ENCODE measurements around the gene CDH5.
A peak's percentile ranks its signal among the peaks of the same experiment; 100 is the strongest.

The CDH5 gene

DNA sequence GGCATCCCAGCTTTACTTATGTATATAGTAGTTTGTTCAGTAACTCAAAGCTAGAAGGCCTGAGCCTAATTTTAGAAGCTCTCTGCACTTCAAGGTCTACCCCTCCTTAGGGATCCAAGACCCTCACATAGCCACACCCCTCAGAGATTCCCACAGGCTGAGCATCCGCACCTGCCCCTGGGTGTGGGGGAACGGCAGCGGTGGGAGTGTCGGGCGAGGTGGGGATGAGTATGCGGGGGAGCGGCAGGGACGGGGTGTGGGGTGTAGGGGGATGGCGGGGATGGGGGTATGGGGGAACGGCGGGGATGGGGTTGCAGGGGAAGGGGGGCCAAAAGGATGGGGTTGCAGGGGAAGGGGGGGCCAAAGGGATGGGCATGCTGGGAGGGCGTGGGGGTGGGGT is 35.7 kb downstream of the CDH5 start:
- Histone ChIP-seq H3K4me1 (ENCODE audit: insufficient read depth, low read length) (peaks cover 8% of the 10 kb centered on the region; the same call in 1 of the 2 replicates), H3K9me3 (ENCODE audit: control insufficient read depth, insufficient read depth, low read length) (peaks cover 6% of the 10 kb centered on the region; the same call in 1 of the 2 replicates), H3K36me3 (ENCODE audit: insufficient read depth, low read length) (no peaks in the 10 kb centered on the region), H3K9ac (ENCODE audit: low read depth, low read length) (no peak overlapping the region)

DNA sequence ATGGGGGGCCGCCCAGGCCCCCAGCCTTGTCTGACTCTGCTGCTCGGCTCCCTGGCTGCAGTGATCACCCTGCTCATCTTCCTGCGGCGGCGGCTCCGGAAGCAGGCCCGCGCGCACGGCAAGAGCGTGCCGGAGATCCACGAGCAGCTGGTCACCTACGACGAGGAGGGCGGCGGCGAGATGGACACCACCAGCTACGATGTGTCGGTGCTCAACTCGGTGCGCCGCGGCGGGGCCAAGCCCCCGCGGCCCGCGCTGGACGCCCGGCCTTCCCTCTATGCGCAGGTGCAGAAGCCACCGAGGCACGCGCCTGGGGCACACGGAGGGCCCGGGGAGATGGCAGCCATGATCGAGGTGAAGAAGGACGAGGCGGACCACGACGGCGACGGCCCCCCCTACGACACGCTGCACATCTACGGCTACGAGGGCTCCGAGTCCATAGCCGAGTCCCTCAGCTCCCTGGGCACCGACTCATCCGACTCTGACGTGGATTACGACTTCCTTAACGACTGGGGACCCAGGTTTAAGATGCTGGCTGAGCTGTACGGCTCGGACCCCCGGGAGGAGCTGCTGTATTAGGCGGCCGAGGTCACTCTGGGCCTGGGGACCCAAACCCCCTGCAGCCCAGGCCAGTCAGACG is 36.2 kb downstream of the CDH5 start:
- H3K9ac ChIP-seq (ENCODE audit: low read depth, low read length), result no peak overlapping the region

DNA sequence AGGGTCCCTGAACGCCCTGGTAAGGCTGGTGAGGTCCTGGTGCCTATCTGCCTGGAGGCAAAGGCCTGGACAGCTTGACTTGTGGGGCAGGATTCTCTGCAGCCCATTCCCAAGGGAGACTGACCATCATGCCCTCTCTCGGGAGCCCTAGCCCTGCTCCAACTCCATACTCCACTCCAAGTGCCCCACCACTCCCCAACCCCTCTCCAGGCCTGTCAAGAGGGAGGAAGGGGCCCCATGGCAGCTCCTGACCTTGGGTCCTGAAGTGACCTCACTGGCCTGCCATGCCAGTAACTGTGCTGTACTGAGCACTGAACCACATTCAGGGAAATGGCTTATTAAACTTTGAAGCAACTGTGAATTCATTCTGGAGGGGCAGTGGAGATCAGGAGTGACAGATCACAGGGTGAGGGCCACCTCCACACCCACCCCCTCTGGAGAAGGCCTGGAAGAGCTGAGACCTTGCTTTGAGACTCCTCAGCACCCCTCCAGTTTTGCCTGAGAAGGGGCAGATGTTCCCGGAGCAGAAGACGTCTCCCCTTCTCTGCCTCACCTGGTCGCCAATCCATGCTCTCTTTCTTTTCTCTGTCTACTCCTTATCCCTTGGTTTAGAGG is 37.1 kb downstream of the CDH5 start:
- peaks cover 6% of the 10 kb centered on the region; the same call in 1 of the 2 replicates for H3K9me3 ChIP-seq (ENCODE audit: control insufficient read depth, insufficient read depth, low read length)
- no peak overlapping the region for H3K9ac ChIP-seq (ENCODE audit: low read depth, low read length)
- no peaks in the 10 kb centered on the region for H3K36me3 ChIP-seq (ENCODE audit: insufficient read depth, low read length)
- H3K4me1 ChIP-seq (ENCODE audit: insufficient read depth, low read length), result peaks cover 16% of the 10 kb centered on the region

More for the DNA sequence above, 36.2 kb downstream of the CDH5 start:
- H3K36me3 ChIP-seq (ENCODE audit: insufficient read depth, low read length), result no peaks in the 10 kb centered on the region
- H3K9me3 ChIP-seq (ENCODE audit: control insufficient read depth, insufficient read depth, low read length), result peaks cover 6% of the 10 kb centered on the region; the same call in 1 of the 2 replicates
- peaks cover 8% of the 10 kb centered on the region; the same call in 1 of the 2 replicates for H3K4me1 ChIP-seq (ENCODE audit: insufficient read depth, low read length)

- peaks cover 14% of the 10 kb centered on the region for H3K4me1 ChIP-seq (ENCODE audit: insufficient read depth, low read length)
- no peaks in the 10 kb centered on the region for H3K36me3 ChIP-seq (ENCODE audit: insufficient read depth, low read length)
- peaks cover 6% of the 10 kb centered on the region; the same call in 1 of the 2 replicates for H3K9me3 ChIP-seq (ENCODE audit: control insufficient read depth, insufficient read depth, low read length)
- H3K9ac ChIP-seq (ENCODE audit: low read depth, low read length), result no peak overlapping the region
Measured at GRCh38 chr16:66405057-66405783, 38.7 kb downstream of the CDH5 start.

GRCh38 chr16:66406534-66407221 is 40.2 kb downstream of the CDH5 start:
- Histone ChIP-seq H3K4me1 (ENCODE audit: insufficient read depth, low read length) (peaks cover 9% of the 10 kb centered on the region), H3K9ac (ENCODE audit: low read depth, low read length) (peak overlapping the region; percentile 51; the same call in 1 of the 2 replicates), H3K9me3 (ENCODE audit: control insufficient read depth, insufficient read depth, low read length) (peaks cover 6% of the 10 kb centered on the region; the same call in 1 of the 2 replicates), H3K36me3 (ENCODE audit: insufficient read depth, low read length) (no peaks in the 10 kb centered on the region)

DNA sequence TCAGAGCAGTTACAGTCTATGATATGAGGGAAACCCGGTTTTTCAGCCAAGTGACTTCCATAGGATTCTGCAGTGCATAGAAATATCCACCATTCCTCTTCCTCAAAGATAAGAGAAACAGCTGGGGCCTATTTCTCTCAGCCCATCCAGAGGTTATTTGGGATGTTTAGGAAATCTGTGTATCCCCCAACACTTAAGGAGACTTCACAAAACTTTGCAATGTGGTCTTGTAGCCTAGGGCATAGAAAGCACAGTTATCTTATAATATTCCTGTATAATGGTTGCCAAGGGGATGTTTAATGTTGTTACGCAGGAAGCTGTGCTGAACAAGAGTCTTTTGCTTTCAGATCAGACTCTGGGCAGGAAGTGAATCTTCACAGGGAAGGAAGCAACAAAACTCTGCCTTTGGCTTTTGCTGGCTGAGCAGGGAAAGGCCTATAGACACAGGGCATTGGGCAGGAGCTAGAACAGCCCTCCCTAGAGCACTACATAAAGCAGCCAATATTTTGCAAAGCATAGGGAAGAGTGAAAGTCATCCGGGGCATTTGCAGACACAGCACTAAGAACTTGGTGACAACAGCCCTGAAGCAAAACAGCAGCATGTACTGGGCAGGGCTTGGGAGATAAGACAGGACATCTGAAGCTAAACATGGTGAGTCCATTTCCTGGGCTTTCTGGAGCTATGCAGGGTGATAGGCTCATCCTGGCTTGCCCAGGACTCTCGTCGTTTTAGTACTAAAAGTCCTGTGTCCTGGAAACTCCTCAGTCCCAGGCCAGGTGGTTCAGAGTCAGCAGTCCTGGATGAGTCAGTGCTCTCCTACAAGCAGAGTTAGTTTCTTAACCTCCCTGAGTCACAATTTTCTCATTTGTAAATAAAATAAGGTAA is 41.9 kb downstream of the CDH5 start:
- H3K9me3 ChIP-seq (ENCODE audit: control insufficient read depth, insufficient read depth, low read length), result peaks cover 6% of the 10 kb centered on the region; the same call in 1 of the 2 replicates
- peaks cover 9% of the 10 kb centered on the region for H3K4me1 ChIP-seq (ENCODE audit: insufficient read depth, low read length)
- no peaks in the 10 kb centered on the region for H3K36me3 ChIP-seq (ENCODE audit: insufficient read depth, low read length)
- H3K9ac ChIP-seq (ENCODE audit: low read depth, low read length), result no peak overlapping the region

DNA sequence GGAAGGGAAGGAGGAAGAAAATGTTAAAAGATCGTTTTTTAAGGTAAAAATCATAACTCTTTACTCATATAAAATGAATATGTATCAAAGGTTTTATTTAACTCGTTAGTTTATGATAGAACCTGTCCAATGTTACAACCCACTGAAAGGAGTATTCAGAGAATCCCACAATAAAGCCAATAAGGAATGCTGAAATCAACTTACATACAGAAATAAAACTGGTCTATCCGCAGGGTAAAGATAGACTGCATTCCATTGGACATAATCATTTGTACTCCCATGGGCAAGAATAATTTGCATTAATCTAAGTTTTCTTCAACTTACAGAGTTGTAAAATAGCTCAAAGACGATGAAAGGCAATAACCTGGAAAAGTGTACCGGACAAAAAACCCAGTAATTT is 42.7 kb downstream of the CDH5 start:
- H3K9me3 ChIP-seq (ENCODE audit: control insufficient read depth, insufficient read depth, low read length), result peaks cover 6% of the 10 kb centered on the region; the same call in 1 of the 2 replicates
- no peaks in the 10 kb centered on the region for H3K36me3 ChIP-seq (ENCODE audit: insufficient read depth, low read length)
- peaks cover 9% of the 10 kb centered on the region for H3K4me1 ChIP-seq (ENCODE audit: insufficient read depth, low read length)
- H3K9ac ChIP-seq (ENCODE audit: low read depth, low read length), result no peak overlapping the region

- H3K36me3 ChIP-seq (ENCODE audit: insufficient read depth, low read length), result no peaks in the 10 kb centered on the region
- H3K9ac ChIP-seq (ENCODE audit: low read depth, low read length), result no peak overlapping the region
- peaks cover 9% of the 10 kb centered on the region for H3K4me1 ChIP-seq (ENCODE audit: insufficient read depth, low read length)
- H3K9me3 ChIP-seq (ENCODE audit: control insufficient read depth, insufficient read depth, low read length), result peaks cover 2% of the 10 kb centered on the region; the same call in 1 of the 2 replicates
Measured at GRCh38 chr16:66412182-66412581, 45.7 kb downstream of the CDH5 start.

GRCh38 chr16:66414891-66415290 is 48.4 kb downstream of the CDH5 start:
- Histone ChIP-seq H3K4me1 (ENCODE audit: insufficient read depth, low read length) (no peaks in the 10 kb centered on the region), H3K9ac (ENCODE audit: low read depth, low read length) (no peak overlapping the region), H3K9me3 (ENCODE audit: control insufficient read depth, insufficient read depth, low read length) (peaks cover 6% of the 10 kb centered on the region), H3K36me3 (ENCODE audit: insufficient read depth, low read length) (no peaks in the 10 kb centered on the region; the same call in 1 of the 2 replicates)

DNA sequence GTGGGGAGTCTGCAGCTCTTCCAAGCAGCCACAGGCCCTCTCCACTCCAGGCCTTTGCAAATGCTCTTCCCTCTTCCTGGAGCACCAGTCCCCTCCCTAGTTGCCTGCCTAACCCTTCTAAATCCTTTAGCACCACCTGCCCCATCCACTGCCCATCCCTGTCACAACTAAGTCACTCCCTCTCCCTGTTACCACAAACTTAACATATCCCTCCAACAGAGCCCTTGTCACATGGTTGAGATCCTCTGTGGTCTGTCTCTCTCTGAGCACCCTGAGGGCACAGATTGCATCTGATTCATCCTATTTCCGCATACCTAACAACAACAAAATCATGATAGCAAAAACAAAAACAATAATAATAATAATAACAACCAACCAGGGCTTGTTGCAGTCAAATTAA is 49.6 kb downstream of the CDH5 start:
- Histone ChIP-seq H3K9ac (ENCODE audit: low read depth, low read length) (no peak overlapping the region), H3K9me3 (ENCODE audit: control insufficient read depth, insufficient read depth, low read length) (peaks cover 6% of the 10 kb centered on the region), H3K4me1 (ENCODE audit: insufficient read depth, low read length) (no peaks in the 10 kb centered on the region), H3K36me3 (ENCODE audit: insufficient read depth, low read length) (no peaks in the 10 kb centered on the region; the same call in 1 of the 2 replicates)

GRCh38 chr16:66416939-66417700 is 50.6 kb downstream of the CDH5 start:
- H3K9ac ChIP-seq (ENCODE audit: low read depth, low read length), result no peak overlapping the region
- no peaks in the 10 kb centered on the region; the same call in 1 of the 2 replicates for H3K36me3 ChIP-seq (ENCODE audit: insufficient read depth, low read length)
- H3K9me3 ChIP-seq (ENCODE audit: control insufficient read depth, insufficient read depth, low read length), result peaks cover 6% of the 10 kb centered on the region
- no peaks in the 10 kb centered on the region for H3K4me1 ChIP-seq (ENCODE audit: insufficient read depth, low read length)

DNA sequence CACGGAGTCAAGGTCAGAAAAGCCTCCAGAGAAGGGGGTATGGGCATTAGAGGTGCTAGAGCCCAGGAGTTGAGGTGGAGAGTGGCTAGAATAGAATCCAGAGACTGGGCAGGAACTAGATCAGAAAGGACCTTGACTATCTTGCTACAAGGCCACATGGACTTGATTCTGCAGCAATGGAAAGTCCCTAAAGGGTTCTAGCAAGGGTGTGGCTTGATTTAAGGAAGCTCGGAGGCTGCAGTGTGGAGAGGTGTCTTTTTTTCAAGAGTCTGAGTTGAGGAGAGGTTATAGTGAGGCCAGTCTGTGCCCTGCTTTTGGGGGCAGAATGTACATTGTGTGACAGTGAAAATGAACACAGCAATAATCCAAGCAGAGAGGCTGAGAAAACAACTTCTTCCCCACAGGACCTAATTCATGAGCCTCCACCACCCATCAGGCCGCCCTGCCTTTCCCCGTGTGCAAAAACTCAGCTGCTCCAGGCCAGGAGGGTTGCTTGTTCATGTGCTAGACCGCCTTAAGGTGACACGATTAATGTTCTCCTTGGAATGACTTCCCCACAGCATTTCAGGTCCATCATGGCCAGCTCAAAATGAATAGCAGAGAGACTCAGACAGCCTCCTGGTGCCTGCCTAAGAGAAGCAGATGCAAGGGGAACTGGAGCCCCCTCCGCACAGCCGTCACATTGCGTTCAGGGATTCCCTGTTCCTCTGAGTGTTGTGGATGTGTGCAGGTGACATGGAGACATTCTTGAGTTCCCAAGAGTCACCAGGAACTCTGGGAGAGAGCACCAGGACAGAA is 51.9 kb downstream of the CDH5 start:
- H3K36me3 ChIP-seq (ENCODE audit: insufficient read depth, low read length), result no peaks in the 10 kb centered on the region; the same call in 1 of the 2 replicates
- no peaks in the 10 kb centered on the region for H3K4me1 ChIP-seq (ENCODE audit: insufficient read depth, low read length)
- H3K9me3 ChIP-seq (ENCODE audit: control insufficient read depth, insufficient read depth, low read length), result peaks cover 6% of the 10 kb centered on the region
- no peak overlapping the region for H3K9ac ChIP-seq (ENCODE audit: low read depth, low read length)

Measured in ES-I3 (cell line).